ENCODE data around the gene ONECUT3. TPM values are rescaled to one million over a fixed set of nuclear protein-coding genes. Genes with fewer than 3 reads are reported as not detected.
A peak's percentile ranks its signal among the peaks of the same experiment; 100 is the strongest.

The ONECUT3 gene
- total RNA-seq, 1 experiment from 2014 or later, result 0.04 TPM

- no peak for TF ChIP-seq EMX1 (CRISPR knock-in tag; IDR thresholded peaks at IDR 0.05)
- TF ChIP-seq ZNF219 (CRISPR knock-in tag; IDR thresholded peaks at IDR 0.05; ENCODE audit: borderline replicate concordance), result no peak
- no peak for TF ChIP-seq ESRRA (CRISPR knock-in tag; IDR thresholded peaks at IDR 0.05; ENCODE audit: borderline replicate concordance)
Observed at GRCh38 chr19:1824252-1824622, 70.9 kb downstream of the ONECUT3 start (continued).

GRCh38 chr19:1825909-1826556, 72.7 kb downstream of the ONECUT3 start:
- Mint-ChIP-seq H3K9me3 (no peaks in the 10 kb centered on the region), H3K4me1 (peaks cover 6% of the 10 kb centered on the region; the same call in 1 of the 2 replicates), H3K27me3 (ENCODE audit: low read depth) (no peaks in the 10 kb centered on the region), H3K27ac (peak overlapping the region; percentile 92), H3K36me3 (peaks cover 8% of the 10 kb centered on the region), H3K4me3 (no peak overlapping the region)
- ChIA-PET CTCF (interaction anchor here (0.5 to 4.9 kb wide), 79 partner anchors 9 to 1303 kb away, joined by 3 to 216 read pairs (median 5); partner anchors contain the start of genes ADAT3, ATP8B3, MBD3 and REEP6), POLR2A (interaction anchor here (0.6 to 1.3 kb wide), 5 partner anchors 12 to 1211 kb away, joined by 3 to 8 read pairs (median 3); partner anchors contain the start of gene AP3D1)
- DNase-seq (ENCODE audit: low spot score) (peak; percentile 93), ATAC-seq (peak; percentile 81)
- no peak for TF ChIP-seq USF2 (CRISPR knock-in tag; IDR thresholded peaks at IDR 0.05)
- TF ChIP-seq ZNF416 (CRISPR knock-in tag; IDR thresholded peaks at IDR 0.05), result no peak
- TF ChIP-seq RELA (CRISPR knock-in tag; IDR thresholded peaks at IDR 0.05; ENCODE audit: borderline replicate concordance), result no peak
- no peak for TF ChIP-seq MLX (CRISPR knock-in tag; IDR thresholded peaks at IDR 0.05)
- no peak for TF ChIP-seq MAX (CRISPR knock-in tag; IDR thresholded peaks at IDR 0.05)
- TF ChIP-seq PRDM15 (CRISPR knock-in tag; IDR thresholded peaks at IDR 0.05), result no peak
- TF ChIP-seq ZNF423 (CRISPR knock-in tag; IDR thresholded peaks at IDR 0.05), result 0 out of 2 replicates have a peak, but pooled peaks have one; percentile 49
- no peak for TF ChIP-seq AFF4 (CRISPR knock-in tag; IDR thresholded peaks at IDR 0.05; ENCODE audit: borderline replicate concordance)
- TF ChIP-seq ATF1 (CRISPR knock-in tag; IDR thresholded peaks at IDR 0.05), result no peak
- TF ChIP-seq EMX1 (CRISPR knock-in tag; IDR thresholded peaks at IDR 0.05), result no peak
- TF ChIP-seq GABPB1 (CRISPR knock-in tag; IDR thresholded peaks at IDR 0.05), result no peak
- TF ChIP-seq ZNF532 (CRISPR knock-in tag; IDR thresholded peaks at IDR 0.05; ENCODE audit: borderline replicate concordance), result no peak
- no peak for TF ChIP-seq ARID4B (CRISPR knock-in tag; IDR thresholded peaks at IDR 0.05; ENCODE audit: borderline replicate concordance)
- no peak for TF ChIP-seq RORB (CRISPR knock-in tag; IDR thresholded peaks at IDR 0.05)

Data from WTC11 (cell line).